ENCODE measurements around the gene NRXN3.

The NRXN3 gene

GRCh38 chr14:78985668-78986381 lies 815.7 kb downstream of the NRXN3 start:
- DNase-seq (ENCODE audit: low spot score) = no peak
- TF ChIP-seq CTCF (IDR thresholded peaks at IDR 0.05; ENCODE audit: extremely low read depth, missing control alignments) = no peak

- TF ChIP-seq CTCF (IDR thresholded peaks at IDR 0.05; ENCODE audit: extremely low read depth, missing control alignments) = no peak
- no peak for DNase-seq (ENCODE audit: low spot score)
Observed at GRCh38 chr14:78986989-78987388, 816.8 kb downstream of the NRXN3 start.

- DNase-seq (ENCODE audit: low spot score) = no peak
- no peak for TF ChIP-seq CTCF (IDR thresholded peaks at IDR 0.05; ENCODE audit: extremely low read depth, missing control alignments)
Observed at GRCh38 chr14:78989221-78989620, 819.0 kb downstream of the NRXN3 start.

- no peak for TF ChIP-seq CTCF (IDR thresholded peaks at IDR 0.05; ENCODE audit: extremely low read depth, missing control alignments)
- no peak for DNase-seq (ENCODE audit: low spot score)
Observed at GRCh38 chr14:78992867-78993266, 822.7 kb downstream of the NRXN3 start.

- DNase-seq (ENCODE audit: low spot score) = no peak
- TF ChIP-seq CTCF (IDR thresholded peaks at IDR 0.05; ENCODE audit: extremely low read depth, missing control alignments) = no peak
Observed at GRCh38 chr14:78997811-78998210, 827.6 kb downstream of the NRXN3 start.

- no peak for DNase-seq (ENCODE audit: low spot score)
- no peak for TF ChIP-seq CTCF (IDR thresholded peaks at IDR 0.05; ENCODE audit: extremely low read depth, missing control alignments)
Observed at GRCh38 chr14:79009286-79009685, 839.1 kb downstream of the NRXN3 start.

GRCh38 chr14:79011091-79011919 lies 841.1 kb downstream of the NRXN3 start:
- DNase-seq (ENCODE audit: low spot score) = peak; percentile 13
- TF ChIP-seq CTCF (IDR thresholded peaks at IDR 0.05; ENCODE audit: extremely low read depth, missing control alignments) = peak; percentile 7

Data from GM20000 (cell line).